ENCODE results near the gene TEAD4. TPM values are rescaled to one million over a fixed set of nuclear protein-coding genes. Genes with fewer than 3 reads are reported as not detected.

Gene TEAD4
- total and polyA plus RNA-seq, 2 experiments from 2014 or later: 68.1 to 145 TPM

DNA sequence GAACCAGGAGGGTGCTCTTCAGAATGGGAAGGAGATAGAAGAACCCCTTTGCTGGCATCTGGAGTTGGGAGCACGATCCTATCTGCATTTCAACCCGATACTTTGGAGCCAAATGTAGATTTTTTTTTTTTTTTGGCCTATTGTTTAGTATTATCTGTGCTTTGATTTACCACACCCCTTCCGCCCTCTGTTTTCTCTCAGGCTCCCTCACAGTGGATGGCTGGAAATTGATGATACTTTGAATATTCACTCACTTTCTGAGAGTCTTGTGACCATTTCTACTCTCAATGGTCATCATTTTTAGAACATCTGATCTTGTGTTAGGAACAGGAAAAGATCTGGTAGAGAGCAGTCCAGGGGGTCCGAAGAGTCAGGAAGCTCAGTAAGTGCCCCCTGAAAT is 127.0 kb downstream of the TEAD4 start:
- Mint-ChIP-seq H3K27me3 (ENCODE audit: insufficient read depth, low read depth, poor library complexity) (peaks cover 24% of the 10 kb centered on the region), H3K4me3 (no peak overlapping the region; the same call in 2 of the 3 replicates), H3K27ac (no peak overlapping the region), H3K9me3 (peaks cover 3% of the 10 kb centered on the region; the same call in 2 of the 3 replicates), H3K36me3 (ENCODE audit: low read depth) (peaks cover 13% of the 10 kb centered on the region), H3K4me1 (peaks cover 31% of the 10 kb centered on the region)
- no peak for DNase-seq (ENCODE audit: low spot score)
- no peak for ATAC-seq
- Histone ChIP-seq H3K4me1 (ENCODE audit: insufficient read depth) (peaks cover 16% of the 10 kb centered on the region), H3K79me2 (replicated peaks; ENCODE audit: insufficient read depth) (no peaks in the 10 kb centered on the region; the same call in none of the 2 replicates), H3K4me3 (no peak overlapping the region), H3F3A (replicated peaks; ENCODE audit: low read depth) (0 out of 2 replicates have a peak, but pooled peaks cover 9% of the 10 kb centered on the region), H3K27ac (ENCODE audit: low read depth) (no peak overlapping the region), H3K4me2 (no peak overlapping the region), H4K20me1 (replicated peaks; ENCODE audit: insufficient read depth) (no peaks in the 10 kb centered on the region; the same call in 1 of the 2 replicates), H3K9me2 (ENCODE audit: insufficient read depth) (no peaks in the 10 kb centered on the region), H3K27me3 (ENCODE audit: insufficient read depth) (no peaks in the 10 kb centered on the region), H3K36me3 (ENCODE audit: insufficient read depth) (no peaks in the 10 kb centered on the region; the same call in 1 of the 2 replicates), H2AFZ (no peak overlapping the region)
- TF ChIP-seq, protein P1, sequence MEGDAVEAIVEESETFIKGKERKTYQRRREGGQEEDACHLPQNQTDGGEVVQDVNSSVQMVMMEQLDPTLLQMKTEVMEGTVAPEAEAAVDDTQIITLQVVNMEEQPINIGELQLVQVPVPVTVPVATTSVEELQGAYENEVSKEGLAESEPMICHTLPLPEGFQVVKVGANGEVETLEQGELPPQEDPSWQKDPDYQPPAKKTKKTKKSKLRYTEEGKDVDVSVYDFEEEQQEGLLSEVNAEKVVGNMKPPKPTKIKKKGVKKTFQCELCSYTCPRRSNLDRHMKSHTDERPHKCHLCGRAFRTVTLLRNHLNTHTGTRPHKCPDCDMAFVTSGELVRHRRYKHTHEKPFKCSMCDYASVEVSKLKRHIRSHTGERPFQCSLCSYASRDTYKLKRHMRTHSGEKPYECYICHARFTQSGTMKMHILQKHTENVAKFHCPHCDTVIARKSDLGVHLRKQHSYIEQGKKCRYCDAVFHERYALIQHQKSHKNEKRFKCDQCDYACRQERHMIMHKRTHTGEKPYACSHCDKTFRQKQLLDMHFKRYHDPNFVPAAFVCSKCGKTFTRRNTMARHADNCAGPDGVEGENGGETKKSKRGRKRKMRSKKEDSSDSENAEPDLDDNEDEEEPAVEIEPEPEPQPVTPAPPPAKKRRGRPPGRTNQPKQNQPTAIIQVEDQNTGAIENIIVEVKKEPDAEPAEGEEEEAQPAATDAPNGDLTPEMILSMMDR (conservative IDR thresholded peaks at IDR 0.05; ENCODE audit: low read depth in 2 of 2): no peak
- TF ChIP-seq, protein P2, sequence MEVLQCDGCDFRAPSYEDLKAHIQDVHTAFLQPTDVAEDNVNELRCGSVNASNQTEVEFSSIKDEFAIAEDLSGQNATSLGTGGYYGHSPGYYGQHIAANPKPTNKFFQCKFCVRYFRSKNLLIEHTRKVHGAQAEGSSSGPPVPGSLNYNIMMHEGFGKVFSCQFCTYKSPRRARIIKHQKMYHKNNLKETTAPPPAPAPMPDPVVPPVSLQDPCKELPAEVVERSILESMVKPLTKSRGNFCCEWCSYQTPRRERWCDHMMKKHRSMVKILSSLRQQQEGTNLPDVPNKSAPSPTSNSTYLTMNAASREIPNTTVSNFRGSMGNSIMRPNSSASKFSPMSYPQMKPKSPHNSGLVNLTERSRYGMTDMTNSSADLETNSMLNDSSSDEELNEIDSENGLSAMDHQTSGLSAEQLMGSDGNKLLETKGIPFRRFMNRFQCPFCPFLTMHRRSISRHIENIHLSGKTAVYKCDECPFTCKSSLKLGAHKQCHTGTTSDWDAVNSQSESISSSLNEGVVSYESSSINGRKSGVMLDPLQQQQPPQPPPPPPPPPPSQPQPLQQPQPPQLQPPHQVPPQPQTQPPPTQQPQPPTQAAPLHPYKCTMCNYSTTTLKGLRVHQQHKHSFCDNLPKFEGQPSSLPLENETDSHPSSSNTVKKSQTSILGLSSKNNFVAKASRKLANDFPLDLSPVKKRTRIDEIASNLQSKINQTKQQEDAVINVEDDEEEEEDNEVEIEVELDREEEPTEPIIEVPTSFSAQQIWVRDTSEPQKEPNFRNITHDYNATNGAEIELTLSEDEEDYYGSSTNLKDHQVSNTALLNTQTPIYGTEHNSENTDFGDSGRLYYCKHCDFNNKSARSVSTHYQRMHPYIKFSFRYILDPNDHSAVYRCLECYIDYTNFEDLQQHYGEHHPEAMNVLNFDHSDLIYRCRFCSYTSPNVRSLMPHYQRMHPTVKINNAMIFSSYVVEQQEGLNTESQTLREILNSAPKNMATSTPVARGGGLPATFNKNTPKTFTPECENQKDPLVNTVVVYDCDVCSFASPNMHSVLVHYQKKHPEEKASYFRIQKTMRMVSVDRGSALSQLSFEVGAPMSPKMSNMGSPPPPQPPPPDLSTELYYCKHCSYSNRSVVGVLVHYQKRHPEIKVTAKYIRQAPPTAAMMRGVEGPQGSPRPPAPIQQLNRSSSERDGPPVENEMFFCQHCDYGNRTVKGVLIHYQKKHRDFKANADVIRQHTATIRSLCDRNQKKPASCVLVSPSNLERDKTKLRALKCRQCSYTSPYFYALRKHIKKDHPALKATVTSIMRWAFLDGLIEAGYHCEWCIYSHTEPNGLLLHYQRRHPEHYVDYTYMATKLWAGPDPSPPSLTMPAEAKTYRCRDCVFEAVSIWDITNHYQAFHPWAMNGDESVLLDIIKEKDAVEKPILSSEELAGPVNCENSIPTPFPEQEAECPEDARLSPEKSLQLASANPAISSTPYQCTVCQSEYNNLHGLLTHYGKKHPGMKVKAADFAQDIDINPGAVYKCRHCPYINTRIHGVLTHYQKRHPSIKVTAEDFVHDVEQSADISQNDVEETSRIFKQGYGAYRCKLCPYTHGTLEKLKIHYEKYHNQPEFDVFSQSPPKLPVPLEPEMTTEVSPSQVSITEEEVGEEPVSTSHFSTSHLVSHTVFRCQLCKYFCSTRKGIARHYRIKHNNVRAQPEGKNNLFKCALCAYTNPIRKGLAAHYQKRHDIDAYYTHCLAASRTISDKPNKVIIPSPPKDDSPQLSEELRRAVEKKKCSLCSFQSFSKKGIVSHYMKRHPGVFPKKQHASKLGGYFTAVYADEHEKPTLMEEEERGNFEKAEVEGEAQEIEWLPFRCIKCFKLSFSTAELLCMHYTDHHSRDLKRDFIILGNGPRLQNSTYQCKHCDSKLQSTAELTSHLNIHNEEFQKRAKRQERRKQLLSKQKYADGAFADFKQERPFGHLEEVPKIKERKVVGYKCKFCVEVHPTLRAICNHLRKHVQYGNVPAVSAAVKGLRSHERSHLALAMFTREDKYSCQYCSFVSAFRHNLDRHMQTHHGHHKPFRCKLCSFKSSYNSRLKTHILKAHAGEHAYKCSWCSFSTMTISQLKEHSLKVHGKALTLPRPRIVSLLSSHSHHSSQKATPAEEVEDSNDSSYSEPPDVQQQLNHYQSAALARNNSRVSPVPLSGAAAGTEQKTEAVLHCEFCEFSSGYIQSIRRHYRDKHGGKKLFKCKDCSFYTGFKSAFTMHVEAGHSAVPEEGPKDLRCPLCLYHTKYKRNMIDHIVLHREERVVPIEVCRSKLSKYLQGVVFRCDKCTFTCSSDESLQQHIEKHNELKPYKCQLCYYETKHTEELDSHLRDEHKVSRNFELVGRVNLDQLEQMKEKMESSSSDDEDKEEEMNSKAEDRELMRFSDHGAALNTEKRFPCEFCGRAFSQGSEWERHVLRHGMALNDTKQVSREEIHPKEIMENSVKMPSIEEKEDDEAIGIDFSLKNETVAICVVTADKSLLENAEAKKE (CRISPR knock-in tag; IDR thresholded peaks at IDR 0.05): no peak
- TF ChIP-seq ZNF114 (CRISPR knock-in tag; IDR thresholded peaks at IDR 0.05) (no peak), NANOG (IDR thresholded peaks at IDR 0.05; ENCODE audit: borderline replicate concordance) (no peak), EZH2 (IDR thresholded peaks at IDR 0.05; ENCODE audit: low read depth, unreplicated experiment) (no peak), STAT1 (IDR thresholded peaks at IDR 0.05; ENCODE audit: unreplicated experiment) (no peak), EZH2phosphoT487 (IDR thresholded peaks at IDR 0.05; ENCODE audit: unreplicated experiment) (no peak), CREB1 (CRISPR knock-in tag; IDR thresholded peaks at IDR 0.05; ENCODE audit: low read depth) (no peak), POLR2AphosphoS5 (IDR thresholded peaks at IDR 0.05; ENCODE audit: low read depth) (no peak), ZNF331 (CRISPR knock-in tag; IDR thresholded peaks at IDR 0.05; ENCODE audit: low read depth) (no peak), JUNB (IDR thresholded peaks at IDR 0.05; ENCODE audit: unreplicated experiment) (no peak)
- TF ChIP-seq, protein P3, sequence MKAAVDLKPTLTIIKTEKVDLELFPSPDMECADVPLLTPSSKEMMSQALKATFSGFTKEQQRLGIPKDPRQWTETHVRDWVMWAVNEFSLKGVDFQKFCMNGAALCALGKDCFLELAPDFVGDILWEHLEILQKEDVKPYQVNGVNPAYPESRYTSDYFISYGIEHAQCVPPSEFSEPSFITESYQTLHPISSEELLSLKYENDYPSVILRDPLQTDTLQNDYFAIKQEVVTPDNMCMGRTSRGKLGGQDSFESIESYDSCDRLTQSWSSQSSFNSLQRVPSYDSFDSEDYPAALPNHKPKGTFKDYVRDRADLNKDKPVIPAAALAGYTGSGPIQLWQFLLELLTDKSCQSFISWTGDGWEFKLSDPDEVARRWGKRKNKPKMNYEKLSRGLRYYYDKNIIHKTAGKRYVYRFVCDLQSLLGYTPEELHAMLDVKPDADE (IDR thresholded peaks at IDR 0.05): no peak
- TF ChIP-seq, protein P4, sequence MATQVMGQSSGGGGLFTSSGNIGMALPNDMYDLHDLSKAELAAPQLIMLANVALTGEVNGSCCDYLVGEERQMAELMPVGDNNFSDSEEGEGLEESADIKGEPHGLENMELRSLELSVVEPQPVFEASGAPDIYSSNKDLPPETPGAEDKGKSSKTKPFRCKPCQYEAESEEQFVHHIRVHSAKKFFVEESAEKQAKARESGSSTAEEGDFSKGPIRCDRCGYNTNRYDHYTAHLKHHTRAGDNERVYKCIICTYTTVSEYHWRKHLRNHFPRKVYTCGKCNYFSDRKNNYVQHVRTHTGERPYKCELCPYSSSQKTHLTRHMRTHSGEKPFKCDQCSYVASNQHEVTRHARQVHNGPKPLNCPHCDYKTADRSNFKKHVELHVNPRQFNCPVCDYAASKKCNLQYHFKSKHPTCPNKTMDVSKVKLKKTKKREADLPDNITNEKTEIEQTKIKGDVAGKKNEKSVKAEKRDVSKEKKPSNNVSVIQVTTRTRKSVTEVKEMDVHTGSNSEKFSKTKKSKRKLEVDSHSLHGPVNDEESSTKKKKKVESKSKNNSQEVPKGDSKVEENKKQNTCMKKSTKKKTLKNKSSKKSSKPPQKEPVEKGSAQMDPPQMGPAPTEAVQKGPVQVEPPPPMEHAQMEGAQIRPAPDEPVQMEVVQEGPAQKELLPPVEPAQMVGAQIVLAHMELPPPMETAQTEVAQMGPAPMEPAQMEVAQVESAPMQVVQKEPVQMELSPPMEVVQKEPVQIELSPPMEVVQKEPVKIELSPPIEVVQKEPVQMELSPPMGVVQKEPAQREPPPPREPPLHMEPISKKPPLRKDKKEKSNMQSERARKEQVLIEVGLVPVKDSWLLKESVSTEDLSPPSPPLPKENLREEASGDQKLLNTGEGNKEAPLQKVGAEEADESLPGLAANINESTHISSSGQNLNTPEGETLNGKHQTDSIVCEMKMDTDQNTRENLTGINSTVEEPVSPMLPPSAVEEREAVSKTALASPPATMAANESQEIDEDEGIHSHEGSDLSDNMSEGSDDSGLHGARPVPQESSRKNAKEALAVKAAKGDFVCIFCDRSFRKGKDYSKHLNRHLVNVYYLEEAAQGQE (IDR thresholded peaks at IDR 0.05; ENCODE audit: unreplicated experiment): no peak
